RKO (cell line): ENCODE data around the gene ZNF581.

Experiments used
- DNase-seq: peaks from one replicate; pipeline ENCODE4 v3.0.0-alpha.2; 2016; ENCODE audit warnings: low spot score

Gene ZNF581

DNA sequence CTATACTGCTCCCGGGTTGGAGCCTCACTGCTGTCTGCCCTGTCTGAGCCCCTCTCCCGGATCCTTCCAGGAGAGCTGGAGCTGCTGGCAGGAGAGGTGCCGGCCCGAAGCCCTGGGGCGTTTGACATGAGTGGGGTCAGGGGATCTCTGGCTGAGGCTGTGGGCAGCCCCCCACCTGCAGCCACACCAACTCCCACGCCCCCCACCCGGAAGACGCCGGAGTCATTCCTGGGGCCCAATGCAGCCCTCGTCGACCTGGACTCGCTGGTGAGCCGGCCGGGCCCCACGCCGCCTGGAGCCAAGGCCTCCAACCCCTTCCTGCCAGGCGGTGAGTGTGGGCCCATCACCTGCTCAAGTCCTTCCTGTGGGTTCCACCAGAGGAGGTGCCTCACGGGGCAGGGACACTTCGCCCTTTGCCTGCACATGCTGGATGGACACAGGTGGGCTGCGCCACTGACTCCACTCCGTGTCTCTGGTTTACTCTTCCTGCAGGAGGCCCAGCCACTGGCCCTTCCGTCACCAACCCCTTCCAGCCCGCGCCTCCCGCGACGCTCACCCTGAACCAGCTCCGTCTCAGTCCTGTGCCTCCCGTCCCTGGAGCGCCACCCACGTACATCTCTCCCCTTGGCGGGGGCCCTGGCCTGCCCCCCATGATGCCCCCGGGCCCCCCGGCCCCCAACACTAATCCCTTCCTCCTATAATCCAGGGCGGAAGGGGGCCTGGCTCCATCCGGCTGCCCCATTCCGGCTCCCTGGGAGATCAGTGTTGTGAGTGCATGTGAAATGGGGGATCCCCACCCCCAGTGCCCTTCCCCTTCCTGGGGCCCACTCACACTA, 51.4 kb downstream of the ZNF581 start:
- DNase-seq = no peak
